PC-3 (cell line): ENCODE data around the gene TNS3. TPM values are rescaled to one million over a fixed set of nuclear protein-coding genes. Genes with fewer than 3 reads are reported as not detected.

ENCODE experiments used
- ATAC-seq: fragments of 200-7000 bp; cut with Tn5 transposase; 2 replicates; pipeline ENCODE4 v1.9.1; 2020; ENCODE audit warnings: mild to moderate bottlenecking, moderate library complexity
- BruUV-seq: library from RNA; stranded (reverse); fragments of 400-500 nt; replicated peaks from 2 replicates; lab custom pipeline; 2021; lab: Mats Ljungman, UMichigan
- CTCF ChIA-PET: fragments of 300-600 bp; sonication (Branson Sonifier 250); formaldehyde crosslinking; loops from one replicate; lab custom pipeline; 2022; ENCODE audit warnings: antibody characterized with exemption; lab: Charles Lee
- POLR2A ChIA-PET: fragments of 300-600 bp; sonication (Branson Sonifier 250); formaldehyde crosslinking; loops from one replicate; lab custom pipeline; 2022; ENCODE audit warnings: antibody characterized with exemption; ENCODE audit not compliant: unreplicated experiment; lab: Charles Lee
- DNase-seq: peaks from one replicate; pipeline ENCODE4 v3.0.0-alpha.2; 2015
- H2AFZ ChIP-seq: fragments of 300-600 bp; sonication (generic); 2 replicates; pipeline ENCODE4 v1.6.0; 2016; ENCODE audit warnings: antibody characterized with exemption, low read length
- H3F3A ChIP-seq: fragments of 300-600 bp; sonication (generic); one replicate; pipeline ENCODE4 v1.6.0; 2017; ENCODE audit warnings: antibody characterized with exemption, low read length, control low read depth, mild to moderate bottlenecking; ENCODE audit not compliant: unreplicated experiment
- H3K27ac ChIP-seq: fragments of 300-600 bp; sonication (generic); 2 replicates; pipeline ENCODE4 v1.5.1; 2016; ENCODE audit warnings: mild to moderate bottlenecking, low read length
- H3K27me3 ChIP-seq: fragments of 300-600 bp; sonication (generic); 2 replicates; pipeline ENCODE4 v1.6.1; 2016; ENCODE audit warnings: low read length, mixed read lengths
- H3K36me3 ChIP-seq: fragments of 300-600 bp; sonication (generic); 2 replicates; pipeline ENCODE4 v1.6.1; 2016; ENCODE audit warnings: low read depth, mixed run types, low read length, mixed read lengths
- H3K4me1 ChIP-seq: fragments of 300-600 bp; sonication (generic); 2 replicates; pipeline ENCODE4 v1.5.1; 2016; ENCODE audit warnings: low read length; ENCODE audit not compliant: insufficient read depth
- H3K4me2 ChIP-seq: fragments of 300-600 bp; sonication (generic); 2 replicates; pipeline ENCODE4 v1.6.0; 2016; ENCODE audit warnings: low read length
- H3K4me3 ChIP-seq: fragments of 300-600 bp; sonication (generic); 2 replicates; pipeline ENCODE4 v1.5.1; 2016; ENCODE audit warnings: mild to moderate bottlenecking, low read length, mixed read lengths
- H3K79me2 ChIP-seq: fragments of 300-600 bp; sonication (generic); 2 replicates; pipeline ENCODE4 v1.6.1; 2017; ENCODE audit warnings: low read length, mixed read lengths
- H3K9ac ChIP-seq: fragments of 300-600 bp; sonication (generic); 2 replicates; pipeline ENCODE4 v1.6.0; 2016; ENCODE audit warnings: mild to moderate bottlenecking, low read length
- H3K9me2 ChIP-seq: fragments of 300-600 bp; sonication (generic); replicated peaks from 2 replicates; pipeline ENCODE4 v1.6.1; 2016; ENCODE audit warnings: mixed run types, low read length, mixed read lengths
- H3K9me3 ChIP-seq: fragments of 300-600 bp; sonication (generic); 2 replicates; pipeline ENCODE4 v1.6.1; 2016; ENCODE audit warnings: low read length, mixed read lengths
- H4K20me1 ChIP-seq: fragments of 300-600 bp; sonication (generic); 2 replicates; pipeline ENCODE4 v1.6.1; 2016; ENCODE audit warnings: low read length, mixed read lengths
- EZH2 ChIP-seq: fragments of 300-600 bp; sonication (generic); IDR thresholded peaks from one replicate; pipeline ENCODE4 v1.6.1; 2017; ENCODE audit warnings: antibody characterized with exemption, mild to moderate bottlenecking, low read length; ENCODE audit not compliant: unreplicated experiment
- EZH2phosphoT487 ChIP-seq: fragments of 300-600 bp; sonication (generic); IDR thresholded peaks from 2 replicates; pipeline ENCODE4 v1.6.1; 2018; ENCODE audit warnings: mild to moderate bottlenecking, antibody characterized with exemption, low read length, borderline replicate concordance
- intact Hi-C: fragments of 100-400 bp; cut with micrococcal nuclease; formaldehyde crosslinking; loops from 2 replicates; pipeline ENCODE4 v1.9.0; 2023
- total RNA-seq: library from RNA; depleted of rRNA; stranded (reverse); fragments of >200 nt; gene quantifications from 2 replicates; pipeline ENCODE4 v1.2.3, GENCODE V29; 2014
- TF ChIP-seq, protein P1 (sequence below): fragments of 300-600 bp; sonication (generic); conservative IDR thresholded peaks from 2 replicates; pipeline ENCODE4 v1.5.1; 2017; ENCODE audit warnings: antibody characterized with exemption, low read depth, mild to moderate bottlenecking, low read length

Gene TNS3
- total RNA-seq, 1 experiment from 2014 or later = 72.3 TPM

DNA sequence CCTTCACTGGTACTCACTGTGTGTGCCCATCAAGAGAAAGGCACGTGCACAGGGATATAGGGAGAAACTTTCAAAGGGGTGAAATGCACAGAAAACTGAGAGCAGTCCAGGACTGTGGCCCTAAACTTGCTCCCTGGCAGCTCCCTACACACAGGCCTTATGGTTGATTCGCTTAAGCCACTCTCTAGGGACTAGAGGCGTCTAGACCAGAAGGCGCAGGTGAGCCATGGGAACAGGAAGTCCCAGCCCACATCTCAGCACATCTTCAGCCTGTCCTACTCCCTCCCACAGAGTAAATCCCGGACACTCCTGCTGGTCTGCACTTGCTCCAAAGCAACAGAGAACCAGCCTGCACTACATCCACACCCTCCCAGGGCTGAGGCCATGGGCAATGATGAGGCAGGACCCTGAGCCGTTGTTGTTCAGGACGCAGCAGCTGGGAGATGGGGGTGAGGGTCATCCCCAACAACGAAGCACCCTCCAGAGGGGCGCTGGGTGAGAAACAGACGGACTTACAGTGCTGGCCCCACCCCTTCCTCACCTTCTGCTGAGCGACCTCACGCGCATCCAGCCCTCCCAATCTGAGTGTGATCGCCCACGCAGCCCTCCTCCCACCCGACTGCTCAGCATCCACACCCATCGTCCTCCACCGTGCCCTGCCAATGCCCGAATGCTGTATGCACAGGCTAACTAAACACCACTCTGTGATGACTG, 109.3 kb downstream of the TNS3 start:
- H3K9ac ChIP-seq = no peak overlapping the region
- ChIA-PET CTCF (no interaction called here), POLR2A (no interaction called here)
- H3K4me1 ChIP-seq = peaks cover 26% of the 10 kb centered on the region
- peaks cover 9% of the 10 kb centered on the region; the same call in 1 of the 2 replicates for H4K20me1 ChIP-seq
- no peaks in the 10 kb centered on the region; the same call in 1 of the 2 replicates for H3K36me3 ChIP-seq
- no peaks in the 10 kb centered on the region for H3F3A ChIP-seq
- no TSS peak for BruUV-seq
- H3K9me3 ChIP-seq = no peaks in the 10 kb centered on the region
- DNase-seq = no peak
- no peak overlapping the region for H3K27ac ChIP-seq
- H3K4me2 ChIP-seq = no peak overlapping the region
- peaks cover 60% of the 10 kb centered on the region for H3K79me2 ChIP-seq
- no peaks in the 10 kb centered on the region for H3K27me3 ChIP-seq
- H2AFZ ChIP-seq = no peak overlapping the region
- intact Hi-C loops = no loop called here
- H3K9me2 ChIP-seq = no peaks in the 10 kb centered on the region
- TF ChIP-seq EZH2phosphoT487 (no peak), EZH2 (no peak)
- TF ChIP-seq, protein P1, sequence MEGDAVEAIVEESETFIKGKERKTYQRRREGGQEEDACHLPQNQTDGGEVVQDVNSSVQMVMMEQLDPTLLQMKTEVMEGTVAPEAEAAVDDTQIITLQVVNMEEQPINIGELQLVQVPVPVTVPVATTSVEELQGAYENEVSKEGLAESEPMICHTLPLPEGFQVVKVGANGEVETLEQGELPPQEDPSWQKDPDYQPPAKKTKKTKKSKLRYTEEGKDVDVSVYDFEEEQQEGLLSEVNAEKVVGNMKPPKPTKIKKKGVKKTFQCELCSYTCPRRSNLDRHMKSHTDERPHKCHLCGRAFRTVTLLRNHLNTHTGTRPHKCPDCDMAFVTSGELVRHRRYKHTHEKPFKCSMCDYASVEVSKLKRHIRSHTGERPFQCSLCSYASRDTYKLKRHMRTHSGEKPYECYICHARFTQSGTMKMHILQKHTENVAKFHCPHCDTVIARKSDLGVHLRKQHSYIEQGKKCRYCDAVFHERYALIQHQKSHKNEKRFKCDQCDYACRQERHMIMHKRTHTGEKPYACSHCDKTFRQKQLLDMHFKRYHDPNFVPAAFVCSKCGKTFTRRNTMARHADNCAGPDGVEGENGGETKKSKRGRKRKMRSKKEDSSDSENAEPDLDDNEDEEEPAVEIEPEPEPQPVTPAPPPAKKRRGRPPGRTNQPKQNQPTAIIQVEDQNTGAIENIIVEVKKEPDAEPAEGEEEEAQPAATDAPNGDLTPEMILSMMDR = no peak
- H3K4me3 ChIP-seq = no peak overlapping the region
- no peak for ATAC-seq

DNA sequence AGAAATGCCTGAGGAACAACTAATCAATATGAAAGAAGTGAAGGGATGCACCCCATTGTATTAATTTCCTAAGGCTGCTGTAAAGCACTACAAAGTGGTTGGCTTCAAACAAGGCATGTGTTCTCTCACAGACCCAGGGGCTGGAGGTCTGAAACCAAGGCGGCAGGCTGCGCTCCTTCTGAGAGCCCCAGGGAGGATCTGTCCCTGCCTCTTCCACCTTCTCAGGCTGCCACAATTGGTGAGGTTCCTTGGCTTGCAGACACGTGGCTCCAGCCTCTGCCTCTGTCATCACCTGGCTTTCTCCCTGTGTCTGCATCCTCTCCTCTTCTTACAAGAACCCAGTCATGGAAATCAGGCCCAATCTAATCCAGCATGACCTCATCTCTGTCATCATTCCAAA, 110.1 kb downstream of the TNS3 start:
- H3K27me3 ChIP-seq = no peaks in the 10 kb centered on the region
- H3K9ac ChIP-seq = no peak overlapping the region
- H3F3A ChIP-seq = no peaks in the 10 kb centered on the region
- H3K4me1 ChIP-seq = peaks cover 26% of the 10 kb centered on the region
- H3K9me2 ChIP-seq = no peaks in the 10 kb centered on the region
- intact Hi-C loops = no loop called here
- H3K9me3 ChIP-seq = no peaks in the 10 kb centered on the region
- no peak for TF ChIP-seq EZH2
- no peak for TF ChIP-seq EZH2phosphoT487
- TF ChIP-seq, protein P1 = no peak
- H3K36me3 ChIP-seq = peaks cover 3% of the 10 kb centered on the region; the same call in 1 of the 2 replicates
- no peak overlapping the region for H3K4me2 ChIP-seq
- H3K79me2 ChIP-seq = peaks cover 60% of the 10 kb centered on the region
- ATAC-seq (no peak), DNase-seq (no peak)
- H3K4me3 ChIP-seq = no peak overlapping the region
- H3K27ac ChIP-seq = no peak overlapping the region
- no TSS peak for BruUV-seq
- ChIA-PET POLR2A (no interaction called here), CTCF (no interaction called here)
- no peak overlapping the region for H2AFZ ChIP-seq
- H4K20me1 ChIP-seq = peaks cover 9% of the 10 kb centered on the region; the same call in 1 of the 2 replicates

DNA sequence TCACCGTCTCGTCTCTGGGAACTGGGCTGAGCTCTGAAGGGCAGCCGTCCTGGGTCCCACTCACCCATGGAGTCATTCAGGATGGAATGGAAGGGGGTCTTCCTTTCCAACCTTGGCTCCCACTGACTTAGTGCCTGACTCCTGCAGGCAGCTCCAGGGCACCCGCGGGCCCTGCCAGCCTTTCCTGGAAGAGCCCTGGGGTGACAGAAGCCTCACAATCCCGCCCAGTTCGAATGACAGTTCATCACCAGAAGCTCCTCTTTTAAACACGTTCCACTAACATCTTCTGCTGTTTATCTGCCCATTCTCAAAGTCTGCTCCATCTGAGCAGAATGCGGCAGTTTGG, 110.6 kb downstream of the TNS3 start:
- peaks cover 9% of the 10 kb centered on the region; the same call in 1 of the 2 replicates for H4K20me1 ChIP-seq
- CTCF ChIA-PET = no interaction called here

More for the DNA sequence above, 110.6 kb downstream of the TNS3 start:
- no peak overlapping the region for H2AFZ ChIP-seq
- intact Hi-C loops = no loop called here
- DNase-seq (no peak), ATAC-seq (no peak)
- no peaks in the 10 kb centered on the region for H3K9me2 ChIP-seq
- no TSS peak for BruUV-seq
- no peaks in the 10 kb centered on the region for H3K27me3 ChIP-seq
- H3K4me3 ChIP-seq = no peak overlapping the region
- POLR2A ChIA-PET = no interaction called here
- H3F3A ChIP-seq = no peaks in the 10 kb centered on the region
- H3K9me3 ChIP-seq = no peaks in the 10 kb centered on the region
- TF ChIP-seq EZH2phosphoT487 (no peak), EZH2 (no peak)
- TF ChIP-seq, protein P1 = no peak
- peaks cover 3% of the 10 kb centered on the region; the same call in 1 of the 2 replicates for H3K36me3 ChIP-seq
- peaks cover 60% of the 10 kb centered on the region for H3K79me2 ChIP-seq
- no peak overlapping the region for H3K9ac ChIP-seq
- no peak overlapping the region for H3K4me2 ChIP-seq
- no peak overlapping the region for H3K27ac ChIP-seq
- H3K4me1 ChIP-seq = peaks cover 22% of the 10 kb centered on the region
